SK-N-SH (cell line): ENCODE data around the gene PCBP3. TPM values are rescaled to one million over a fixed set of nuclear protein-coding genes. Genes with fewer than 3 reads are reported as not detected.

Experiments used
- CTCF ChIA-PET: fragments of 300-600, 350-600 bp; formaldehyde crosslinking; extraction: SDS; loops from one replicate; lab custom pipeline; 2021; lab: Yijun Ruan, JAX
- POLR2A ChIA-PET: fragments of 350-600 bp; sonication (Branson Sonifier 250); formaldehyde crosslinking; extraction: SDS; loops from one replicate; lab custom pipeline; 2020; ENCODE audit warnings: antibody characterized with exemption, inconsistent platforms; lab: Yijun Ruan, JAX
- DNase-seq: peaks from one replicate; pipeline ENCODE4 v3.0.0; 2012
- H2AFZ ChIP-seq: fragments of 200-600 bp; sonication (generic); 2 replicates; pipeline ENCODE4 v1.8.1; 2016; ENCODE audit warnings: antibody characterized with exemption, mild to moderate bottlenecking, low read depth
- H3F3A ChIP-seq: fragments of 200-600 bp; sonication (generic); replicated peaks from 2 replicates; pipeline ENCODE3; 2016; ENCODE audit warnings: antibody characterized with exemption, mild to moderate bottlenecking; ENCODE audit not compliant: insufficient read depth
- H3K27ac ChIP-seq, 2 experiments: fragments of 200-500 bp in 1 of 2; fragments of 200-600 bp in 1 of 2; sonication (Bioruptor generic) in 1 of 2; sonication (generic), shearing (Covaris generic) in 1 of 2; 2 replicates each; pipeline versions ENCODE4 v1.5.1 to v1.6.1; 2014 to 2016; ENCODE audit warnings: low read depth in 2 of 2, inconsistent platforms in 1 of 2, low read length in 1 of 2, mild to moderate bottlenecking in 1 of 2, mixed read lengths in 1 of 2
- H3K27me3 ChIP-seq: fragments of 200-600 bp; sonication (generic), shearing (Covaris generic); 2 replicates; pipeline ENCODE4 v1.6.1; 2016; ENCODE audit warnings: mixed run types; ENCODE audit not compliant: insufficient read depth
- H3K36me3 ChIP-seq, 2 experiments: fragments of 200-500 bp in 1 of 2; fragments of 200-600 bp in 1 of 2; sonication (Bioruptor generic) in 1 of 2; sonication (generic) in 1 of 2; replicated peaks in 1 of 2; 2 replicates each; pipeline versions ENCODE3 to v1.5.1; 2014 to 2016; ENCODE audit warnings: low read length in 1 of 2, mild to moderate bottlenecking in 1 of 2; ENCODE audit not compliant: insufficient read depth in 2 of 2, control insufficient read depth in 1 of 2
- H3K4me1 ChIP-seq, 2 experiments: fragments of 200-500 bp in 1 of 2; fragments of 200-600 bp in 1 of 2; sonication (Bioruptor generic) in 1 of 2; sonication (generic), shearing (Covaris generic) in 1 of 2; 2 replicates each; pipeline versions ENCODE4 v1.5.1 to v1.6.1; 2014 to 2016; ENCODE audit warnings: low read depth in 1 of 2, low read length in 1 of 2, mixed run types in 1 of 2; ENCODE audit not compliant: insufficient read depth in 2 of 2, control insufficient read depth in 1 of 2
- H3K4me2 ChIP-seq: fragments of 200-600 bp; sonication (generic), shearing (Covaris generic); 2 replicates; pipeline ENCODE4 v1.6.1; 2017; ENCODE audit warnings: mixed run types
- H3K4me3 ChIP-seq, 2 experiments: fragments of 200-500 bp in 1 of 2; fragments of 200-600 bp in 1 of 2; sonication (Bioruptor generic) in 1 of 2; sonication (generic), shearing (Covaris generic) in 1 of 2; 2 replicates each; pipeline versions ENCODE4 v1.5.1 to v1.8.1; 2014 to 2016; ENCODE audit warnings: low read depth in 2 of 2, inconsistent platforms in 1 of 2, low read length in 1 of 2, mild to moderate bottlenecking in 1 of 2, mixed read lengths in 1 of 2, moderate library complexity in 1 of 2
- H3K79me2 ChIP-seq: fragments of 200-600 bp; sonication (generic); 2 replicates; pipeline ENCODE4 v1.8.1; 2017; ENCODE audit warnings: mild to moderate bottlenecking; ENCODE audit not compliant: insufficient read depth
- H3K9ac ChIP-seq: fragments of 200-600 bp; sonication (generic); 2 replicates; pipeline ENCODE4 v1.6.1; 2017; ENCODE audit warnings: mixed run types
- H3K9me2 ChIP-seq: fragments of 200-600 bp; sonication (generic); 2 replicates; pipeline ENCODE4 v1.6.1; 2017; ENCODE audit warnings: mixed run types
- H3K9me3 ChIP-seq: fragments of 200-600 bp; sonication (generic); 2 replicates; pipeline ENCODE4 v1.6.1; 2017; ENCODE audit warnings: mixed run types, mild to moderate bottlenecking, moderate library complexity
- H4K20me1 ChIP-seq: fragments of 200-600 bp; sonication (generic); 2 replicates; pipeline ENCODE4 v1.6.1; 2017; ENCODE audit warnings: mild to moderate bottlenecking, mixed run types; ENCODE audit not compliant: insufficient read depth
- CTCF ChIP-seq: fragments of 200-600 bp; sonication (generic); IDR thresholded peaks from 2 replicates; pipeline ENCODE4 v1.6.1; 2017; ENCODE audit warnings: antibody characterized with exemption, mild to moderate bottlenecking, moderate library complexity
- EP300 ChIP-seq, 2 experiments: IDR thresholded peaks; 2 replicates each; pipeline versions ENCODE4 v1.4.0 to v1.6.1; 2012; ENCODE audit warnings: borderline replicate concordance in 1 of 2, low read depth in 1 of 2, low read length in 1 of 2
- FOXJ3 ChIP-seq: sonication (generic); formaldehyde crosslinking; IDR thresholded peaks from 2 replicates; pipeline ENCODE4 v1.5.1; 2020; ENCODE audit warnings: mild to moderate bottlenecking, missing genetic modification reagents
- GABPA ChIP-seq: IDR thresholded peaks from 2 replicates; pipeline ENCODE4 v1.4.0; 2012; ENCODE audit warnings: low read depth, mild to moderate bottlenecking
- GATA2 ChIP-seq: sonication (generic); formaldehyde crosslinking; IDR thresholded peaks from 2 replicates; pipeline ENCODE4 v1.5.0; 2020; ENCODE audit warnings: mild to moderate bottlenecking, missing genetic modification reagents
- MAX ChIP-seq: IDR thresholded peaks from 2 replicates; pipeline ENCODE4 v1.4.0; 2012; ENCODE audit warnings: low read depth
- MEF2A ChIP-seq: IDR thresholded peaks from 2 replicates; pipeline ENCODE4 v1.4.0; 2012; ENCODE audit warnings: low read depth, borderline replicate concordance
- NFIC ChIP-seq: IDR thresholded peaks from 2 replicates; pipeline ENCODE4 v1.4.0; 2012; ENCODE audit warnings: borderline replicate concordance
- NRF1 ChIP-seq: IDR thresholded peaks from 2 replicates; pipeline ENCODE4 v1.6.1; 2012; ENCODE audit warnings: low read depth, mild to moderate bottlenecking, low read length
- POLR2AphosphoS5 ChIP-seq: IDR thresholded peaks from 2 replicates; pipeline ENCODE4 v1.6.1; 2012; ENCODE audit warnings: low read depth, low read length
- REST ChIP-seq: IDR thresholded peaks from 2 replicates; pipeline ENCODE4 v1.6.1; 2012; ENCODE audit warnings: mild to moderate bottlenecking, low read depth, low read length, moderate library complexity
- RFX5 ChIP-seq: IDR thresholded peaks from 2 replicates; pipeline ENCODE4 v1.6.1; 2012; ENCODE audit warnings: mild to moderate bottlenecking, improper control_type of control experiment, low read length
- SIN3A ChIP-seq: IDR thresholded peaks from 2 replicates; pipeline ENCODE4 v1.6.1; 2012; ENCODE audit warnings: low read depth, mild to moderate bottlenecking, low read length, moderate library complexity, borderline replicate concordance
- SMC3 ChIP-seq: IDR thresholded peaks from 2 replicates; pipeline ENCODE4 v1.6.1; 2012; ENCODE audit warnings: low read depth, low read length, improper control_type of control experiment
- TAF1 ChIP-seq: IDR thresholded peaks from 2 replicates; pipeline ENCODE4 v1.6.1; 2012; ENCODE audit warnings: low read depth, mild to moderate bottlenecking, low read length, moderate library complexity, borderline replicate concordance
- TCF12 ChIP-seq: IDR thresholded peaks from 2 replicates; pipeline ENCODE4 v1.4.0; 2012
- TEAD4 ChIP-seq: IDR thresholded peaks from 2 replicates; pipeline ENCODE4 v1.4.0; 2012; ENCODE audit warnings: mild to moderate bottlenecking, borderline replicate concordance; ENCODE audit not compliant: insufficient read depth
- USF2 ChIP-seq: fragments of 150-350 bp; IDR thresholded peaks from 2 replicates; pipeline ENCODE4 v1.6.1; 2017; ENCODE audit warnings: antibody characterized with exemption, low read length, low read depth, borderline replicate concordance
- YY1 ChIP-seq: IDR thresholded peaks from 2 replicates; pipeline ENCODE4 v1.4.0; 2012; ENCODE audit warnings: low read depth, mild to moderate bottlenecking
- WGBS: methylation state at CpG from one replicate; pipeline ENCODE4 v1.1.6; 2017; ENCODE audit warnings: low lambda C conversion rate; 5-methylcytosine and 5-hydroxymethylcytosine counted together
- polyA plus RNA-seq, 3 experiments: library from polyadenylated mRNA; depleted of rRNA; stranded (reverse); fragments of >200 nt; gene quantifications; 2 replicates each; pipeline ENCODE4 v1.2.3, GENCODE V29; 2012

PCBP3 gene
- polyA plus RNA-seq, 1 of the 3 experiments (the other 2 are of a cell fraction): 9.5 TPM

- Histone ChIP-seq H3K4me3 (no peak overlapping the region), H3K27me3 (no peaks in the 10 kb centered on the region), H3K4me2 (no peak overlapping the region), H3K9ac (no peak overlapping the region), H4K20me1 (no peaks in the 10 kb centered on the region), H3K4me1 (peaks cover 18 to 29% of the 10 kb centered on the region in 2 experiments; a peak in 3 of 4 replicates), H3F3A (peaks cover 13% of the 10 kb centered on the region), H2AFZ (no peak overlapping the region), H3K27ac (peak overlapping the region in 1 of 2 experiments; percentile 5; a peak in 1 of 4 replicates), H3K79me2 (no peaks in the 10 kb centered on the region), H3K36me3 (no peaks in the 10 kb centered on the region), H3K9me3 (no peaks in the 10 kb centered on the region), H3K9me2 (no peaks in the 10 kb centered on the region)
- POLR2A ChIA-PET: no interaction called here
- CTCF ChIA-PET: interaction anchor here (1.2 to 1.9 kb wide), 2 partner anchors 11 to 15 kb away, joined by 3 to 7 read pairs; no protein-coding TSS in a partner anchor
- no peak for TF ChIP-seq YY1
- TF ChIP-seq RFX5: no peak
- no peak for TF ChIP-seq MAX
- no peak for TF ChIP-seq SIN3A
- no peak for TF ChIP-seq GATA2 (CRISPR knock-in tag)
- no peak for TF ChIP-seq USF2
- TF ChIP-seq NRF1: no peak
- no peak for TF ChIP-seq POLR2AphosphoS5
- TF ChIP-seq EP300 (IDR thresholded peaks at IDR 0.05; ENCODE audit: borderline replicate concordance in 1 of 2, low read depth in 1 of 2, low read length in 1 of 2): no peak
- no peak for TF ChIP-seq NFIC
- no peak for TF ChIP-seq CTCF
- no peak for TF ChIP-seq REST
- no peak for TF ChIP-seq SMC3
- TF ChIP-seq GABPA: no peak
- TF ChIP-seq TCF12: no peak
- no peak for TF ChIP-seq MEF2A
- no peak for TF ChIP-seq FOXJ3 (CRISPR knock-in tag)
- no peak for TF ChIP-seq TAF1
- TF ChIP-seq TEAD4: no peak
- DNase-seq: no peak
- WGBS: 85% methylated on average over 13 of the region's 14 CpGs
Measured at GRCh38 chr21:45861156-45861870, 217.8 kb downstream of the PCBP3 start.
